Measurements from ENCODE around the gene SART1.

The SART1 gene

DNA sequence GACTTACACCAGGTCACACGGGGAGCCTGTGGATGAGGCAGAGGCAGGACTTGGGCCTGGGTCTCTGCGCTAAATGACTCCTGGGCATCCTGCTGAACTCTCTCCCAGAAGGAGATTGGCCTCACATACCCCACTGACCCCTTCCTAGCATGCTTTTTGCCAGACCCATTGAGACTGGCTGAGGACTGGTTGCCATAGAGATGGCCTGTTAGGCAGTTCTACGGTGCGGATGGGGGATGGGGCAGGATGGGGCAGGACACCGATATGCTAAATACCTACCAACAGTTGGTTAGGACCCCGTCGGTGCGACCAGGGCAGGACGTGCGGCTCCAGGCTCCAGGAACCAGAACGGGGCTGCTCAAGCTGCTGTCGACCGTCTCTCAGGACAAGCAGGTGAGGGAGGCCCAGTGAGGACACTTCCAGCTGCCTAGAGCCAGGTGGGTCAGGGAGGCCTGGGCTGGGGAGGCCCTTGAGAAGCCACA lies 16.1 kb upstream of the SART1 start, which contains the start of gene TSGA10IP:
Gene TSGA10IP (plus strand): TSS at position 51 of the 482 bp plus-strand sequence. CDS start 196 bp downstream, at position 247.
- no peak for TF ChIP-seq REST (IDR thresholded peaks at IDR 0.05; ENCODE audit: insufficient read depth in 1 of 2, low read depth in 2 of 2, low read length in 2 of 2)
- TF ChIP-seq POLR2AphosphoS5 (IDR thresholded peaks at IDR 0.05; ENCODE audit: low read depth, low read length) = no peak
- TF ChIP-seq TAF1 (IDR thresholded peaks at IDR 0.05; ENCODE audit: borderline replicate concordance, insufficient read depth, low read length) = no peak
- TF ChIP-seq SIN3A (IDR thresholded peaks at IDR 0.05; ENCODE audit: borderline replicate concordance, insufficient read depth, low read length) = no peak
- TF ChIP-seq FOXP2 (optimal IDR thresholded peaks at IDR 0.05; ENCODE audit: borderline replicate concordance, extremely low read depth, extremely low read length, insufficient read depth) = no peak

GRCh38 chr11:65945941-65946558 lies 15.5 kb upstream of the SART1 start:
- TF ChIP-seq POLR2AphosphoS5 (IDR thresholded peaks at IDR 0.05; ENCODE audit: low read depth, low read length) = no peak
- TF ChIP-seq TAF1 (IDR thresholded peaks at IDR 0.05; ENCODE audit: borderline replicate concordance, insufficient read depth, low read length) = no peak
- TF ChIP-seq REST (IDR thresholded peaks at IDR 0.05; ENCODE audit: insufficient read depth in 1 of 2, low read depth in 2 of 2, low read length in 2 of 2) = no peak

DNA sequence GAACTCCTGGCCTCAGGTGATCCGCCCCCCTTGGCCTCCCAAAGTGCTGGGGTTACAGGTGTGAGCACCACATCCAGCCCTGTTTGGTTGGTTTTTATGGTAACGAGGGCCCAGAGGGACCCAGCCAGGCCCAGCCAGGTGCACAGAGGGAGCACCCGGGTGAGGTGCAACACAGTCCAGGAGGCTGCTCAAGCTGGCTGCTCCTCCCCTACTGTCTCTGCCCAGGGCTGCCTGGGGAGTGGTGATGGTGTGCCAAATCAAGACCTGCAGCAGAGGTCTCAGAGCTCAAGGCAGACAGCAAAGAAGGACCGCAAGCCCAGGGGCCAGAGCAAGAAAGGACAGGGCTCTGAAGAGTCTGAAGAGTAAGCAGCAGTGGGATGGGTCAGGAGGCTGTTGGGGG lies 14.9 kb upstream of the SART1 start:
- TF ChIP-seq TAF1 (IDR thresholded peaks at IDR 0.05; ENCODE audit: borderline replicate concordance, insufficient read depth, low read length) = no peak
- no peak for TF ChIP-seq POLR2AphosphoS5 (IDR thresholded peaks at IDR 0.05; ENCODE audit: low read depth, low read length)
- TF ChIP-seq FOXP2 (optimal IDR thresholded peaks at IDR 0.05; ENCODE audit: borderline replicate concordance, extremely low read depth, extremely low read length, insufficient read depth) = no peak
- no peak for TF ChIP-seq SIN3A (IDR thresholded peaks at IDR 0.05; ENCODE audit: borderline replicate concordance, insufficient read depth, low read length)
- TF ChIP-seq REST (IDR thresholded peaks at IDR 0.05; ENCODE audit: insufficient read depth in 1 of 2, low read depth in 2 of 2, low read length in 2 of 2) = no peak

DNA sequence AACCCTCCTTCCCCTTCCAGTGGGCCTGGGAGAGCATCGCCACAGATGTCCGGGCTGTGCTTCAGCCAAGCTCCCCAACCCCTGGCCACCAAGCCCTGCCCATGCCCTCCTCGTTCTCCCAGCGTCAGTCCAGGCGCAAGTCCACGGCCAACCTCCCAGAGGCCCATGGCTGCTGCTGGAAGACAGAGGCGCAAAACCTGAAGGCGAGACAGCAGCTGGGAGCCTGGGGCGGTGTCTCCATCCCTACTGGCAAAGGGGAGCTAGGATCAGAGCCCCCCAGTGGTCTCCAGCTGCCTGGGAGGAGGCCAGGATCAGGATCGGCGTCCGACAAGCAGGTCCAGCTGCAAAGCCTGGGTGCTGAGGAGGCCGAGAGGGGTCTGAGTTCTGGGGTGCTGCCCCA lies 14.4 kb upstream of the SART1 start:
- TF ChIP-seq POLR2AphosphoS5 (IDR thresholded peaks at IDR 0.05; ENCODE audit: low read depth, low read length) (no peak), REST (IDR thresholded peaks at IDR 0.05; ENCODE audit: insufficient read depth in 1 of 2, low read depth in 2 of 2, low read length in 2 of 2) (no peak), TAF1 (IDR thresholded peaks at IDR 0.05; ENCODE audit: borderline replicate concordance, insufficient read depth, low read length) (no peak), SIN3A (IDR thresholded peaks at IDR 0.05; ENCODE audit: borderline replicate concordance, insufficient read depth, low read length) (no peak), FOXP2 (optimal IDR thresholded peaks at IDR 0.05; ENCODE audit: borderline replicate concordance, extremely low read depth, extremely low read length, insufficient read depth) (no peak)

Data from PFSK-1 (cell line).